ENCODE data around the gene DNPH1. TPM values are rescaled to one million over a fixed set of nuclear protein-coding genes. Genes with fewer than 3 reads are reported as not detected.

DNPH1 gene
- total RNA-seq, 1 donor from 2014 or later = 52.3 TPM

DNA sequence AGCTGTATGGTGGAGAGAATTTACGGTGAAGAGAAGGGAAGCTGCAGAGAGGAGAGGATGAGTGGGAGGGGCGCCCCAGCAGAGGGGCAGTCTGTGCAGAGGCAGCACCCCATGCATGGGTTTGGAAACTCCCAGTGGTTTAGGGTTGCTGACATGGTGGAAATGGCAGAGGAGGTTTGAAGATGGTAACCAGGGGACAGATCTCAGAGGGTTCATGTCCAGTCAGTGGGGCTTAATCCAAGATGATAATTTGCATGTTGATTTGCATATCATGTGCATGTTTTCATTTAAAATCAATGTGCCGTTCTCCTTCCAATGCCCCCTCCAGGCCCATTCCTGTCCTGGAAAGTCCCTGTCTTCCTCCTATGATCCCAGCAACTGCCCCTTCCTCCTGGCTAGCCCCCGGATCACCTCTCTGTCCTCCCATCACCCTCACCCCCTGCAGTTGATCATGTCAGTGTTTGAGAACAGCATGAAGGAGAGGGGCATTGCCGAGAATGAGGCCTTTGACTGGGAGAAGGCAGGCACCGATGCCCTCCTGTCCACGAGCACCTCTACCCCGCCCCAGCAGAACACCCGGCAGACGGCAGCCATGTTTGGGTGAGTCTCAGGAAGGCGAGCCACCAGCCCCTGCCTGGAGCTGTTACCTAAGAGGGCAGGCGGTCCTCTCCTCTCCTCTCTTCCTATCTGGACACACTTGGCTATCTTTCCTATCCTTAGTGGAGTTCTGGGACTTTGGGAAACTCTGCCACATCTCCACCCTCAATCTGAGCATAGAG, 28.3 kb upstream of the DNPH1 start:
- no peaks in the 10 kb centered on the region for H3K9me3 Mint-ChIP-seq

DNA sequence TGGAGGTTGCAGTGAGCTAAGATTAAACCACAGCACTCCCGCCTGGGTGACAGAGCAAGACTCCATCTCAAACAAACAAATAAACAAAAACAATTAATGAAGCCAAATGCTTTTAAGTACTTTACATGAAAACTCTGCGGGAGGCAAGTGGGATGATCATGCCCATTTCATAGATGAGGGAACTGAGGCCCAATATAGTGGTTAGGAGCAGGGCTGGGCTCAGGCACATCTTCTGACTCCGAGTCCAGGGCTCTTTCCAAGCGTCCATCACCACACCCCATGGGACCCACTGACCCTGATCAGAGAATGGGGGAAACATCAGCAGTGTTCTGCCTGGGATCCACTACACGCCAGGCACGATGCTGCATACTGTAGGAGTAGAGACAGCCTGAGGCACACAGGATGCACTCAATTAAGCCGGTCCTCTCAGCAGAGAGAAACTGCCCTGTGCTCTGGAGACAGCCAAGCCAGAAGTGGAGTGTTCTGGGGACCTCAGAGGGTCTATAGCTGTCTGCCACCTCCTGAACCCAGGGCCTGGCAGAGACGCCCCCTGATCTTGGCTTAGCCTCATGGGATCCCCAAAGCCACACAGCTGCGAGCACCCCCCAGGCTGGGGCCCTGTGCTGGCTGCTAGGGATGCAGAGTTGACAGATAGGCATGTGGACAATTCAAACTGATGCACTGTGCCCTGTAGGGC, 27.5 kb upstream of the DNPH1 start:
- peaks cover 15% of the 10 kb centered on the region for H3K27me3 Mint-ChIP-seq

More for the DNA sequence above, 28.3 kb upstream of the DNPH1 start:
- H3K4me1 Mint-ChIP-seq (ENCODE audit: unreplicated experiment) = peaks cover 28% of the 10 kb centered on the region
- H3K27me3 Mint-ChIP-seq = peaks cover 12% of the 10 kb centered on the region
- DNase-seq (ENCODE audit: extremely low spot score, unreplicated experiment) = no peak
- no peak overlapping the region for H3K4me3 Mint-ChIP-seq
- no peak overlapping the region for H3K27ac Mint-ChIP-seq
- TF ChIP-seq, protein P1, sequence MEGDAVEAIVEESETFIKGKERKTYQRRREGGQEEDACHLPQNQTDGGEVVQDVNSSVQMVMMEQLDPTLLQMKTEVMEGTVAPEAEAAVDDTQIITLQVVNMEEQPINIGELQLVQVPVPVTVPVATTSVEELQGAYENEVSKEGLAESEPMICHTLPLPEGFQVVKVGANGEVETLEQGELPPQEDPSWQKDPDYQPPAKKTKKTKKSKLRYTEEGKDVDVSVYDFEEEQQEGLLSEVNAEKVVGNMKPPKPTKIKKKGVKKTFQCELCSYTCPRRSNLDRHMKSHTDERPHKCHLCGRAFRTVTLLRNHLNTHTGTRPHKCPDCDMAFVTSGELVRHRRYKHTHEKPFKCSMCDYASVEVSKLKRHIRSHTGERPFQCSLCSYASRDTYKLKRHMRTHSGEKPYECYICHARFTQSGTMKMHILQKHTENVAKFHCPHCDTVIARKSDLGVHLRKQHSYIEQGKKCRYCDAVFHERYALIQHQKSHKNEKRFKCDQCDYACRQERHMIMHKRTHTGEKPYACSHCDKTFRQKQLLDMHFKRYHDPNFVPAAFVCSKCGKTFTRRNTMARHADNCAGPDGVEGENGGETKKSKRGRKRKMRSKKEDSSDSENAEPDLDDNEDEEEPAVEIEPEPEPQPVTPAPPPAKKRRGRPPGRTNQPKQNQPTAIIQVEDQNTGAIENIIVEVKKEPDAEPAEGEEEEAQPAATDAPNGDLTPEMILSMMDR (conservative IDR thresholded peaks at IDR 0.05) = no peak
- H3K36me3 Mint-ChIP-seq = no peaks in the 10 kb centered on the region

DNA sequence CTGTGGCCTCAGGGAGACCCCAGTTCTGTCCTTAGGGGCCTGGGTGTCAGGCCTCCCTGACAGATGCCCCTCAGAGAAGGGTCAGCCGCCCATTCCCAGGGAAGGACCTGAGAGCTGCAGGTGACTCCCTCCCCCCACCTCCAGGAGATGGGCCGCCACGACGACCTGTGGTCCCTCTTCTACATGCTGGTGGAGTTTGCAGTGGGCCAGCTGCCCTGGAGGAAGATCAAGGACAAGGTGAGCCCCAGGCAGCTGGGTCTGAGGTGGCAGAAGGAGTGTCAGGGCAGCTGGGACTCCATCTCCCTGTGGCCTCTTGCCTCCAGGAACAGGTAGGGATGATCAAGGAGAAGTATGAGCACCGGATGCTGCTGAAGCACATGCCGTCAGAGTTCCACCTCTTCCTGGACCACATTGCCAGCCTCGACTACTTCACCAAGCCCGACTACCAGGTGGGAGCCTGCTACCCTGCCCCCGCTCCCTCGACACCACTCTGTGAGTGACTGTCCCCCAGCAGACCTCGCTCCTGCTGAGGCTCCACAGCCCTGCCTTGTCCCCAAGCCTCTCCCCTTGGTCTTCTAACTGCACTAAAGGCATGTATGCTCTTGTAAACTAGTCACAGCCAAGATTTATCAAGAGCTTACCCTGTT, 26.2 kb upstream of the DNPH1 start:
- DNase-seq (ENCODE audit: extremely low spot score, unreplicated experiment) = no peak
- H3K9me3 Mint-ChIP-seq = no peaks in the 10 kb centered on the region
- H3K4me3 Mint-ChIP-seq = no peak overlapping the region
- H3K36me3 Mint-ChIP-seq = no peaks in the 10 kb centered on the region
- peaks cover 29% of the 10 kb centered on the region for H3K4me1 Mint-ChIP-seq (ENCODE audit: unreplicated experiment)
- peaks cover 28% of the 10 kb centered on the region for H3K27me3 Mint-ChIP-seq
- TF ChIP-seq, protein P1 (conservative IDR thresholded peaks at IDR 0.05) = no peak
- H3K27ac Mint-ChIP-seq = no peak overlapping the region

More for the DNA sequence above, 27.5 kb upstream of the DNPH1 start:
- H3K9me3 Mint-ChIP-seq = no peaks in the 10 kb centered on the region
- H3K36me3 Mint-ChIP-seq = no peaks in the 10 kb centered on the region
- no peak overlapping the region for H3K27ac Mint-ChIP-seq
- TF ChIP-seq, protein P1 (conservative IDR thresholded peaks at IDR 0.05) = no peak
- H3K4me3 Mint-ChIP-seq = no peak overlapping the region
- H3K4me1 Mint-ChIP-seq (ENCODE audit: unreplicated experiment) = peaks cover 23% of the 10 kb centered on the region
- no peak for DNase-seq (ENCODE audit: extremely low spot score, unreplicated experiment)

DNA sequence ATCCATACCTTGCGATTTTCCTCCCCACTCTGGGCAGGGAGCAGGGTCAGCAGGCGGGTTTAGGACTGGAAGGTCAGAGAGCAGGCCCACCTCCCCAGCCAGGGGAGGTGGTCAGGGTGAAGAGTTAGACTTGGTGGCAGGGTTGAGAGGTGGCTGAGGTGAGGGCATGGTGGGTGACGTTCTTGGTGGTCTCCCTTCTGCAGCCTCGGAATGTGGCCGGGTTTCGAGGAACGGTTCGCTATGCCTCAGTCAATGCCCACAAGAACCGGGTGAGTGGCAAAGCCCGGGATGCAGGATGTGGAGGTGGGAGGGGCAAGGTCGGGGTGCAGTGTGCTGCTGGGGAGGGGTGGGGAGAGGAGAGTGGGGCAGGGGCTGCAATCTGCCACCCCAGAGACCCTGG, 25.6 kb upstream of the DNPH1 start:
- Mint-ChIP-seq H3K9me3 (no peaks in the 10 kb centered on the region), H3K36me3 (no peaks in the 10 kb centered on the region), H3K27ac (no peak overlapping the region), H3K27me3 (peaks cover 28% of the 10 kb centered on the region), H3K4me1 (ENCODE audit: unreplicated experiment) (peaks cover 28% of the 10 kb centered on the region), H3K4me3 (no peak overlapping the region)
- TF ChIP-seq, protein P1 (conservative IDR thresholded peaks at IDR 0.05) = no peak
- DNase-seq (ENCODE audit: extremely low spot score, unreplicated experiment) = no peak

DNA sequence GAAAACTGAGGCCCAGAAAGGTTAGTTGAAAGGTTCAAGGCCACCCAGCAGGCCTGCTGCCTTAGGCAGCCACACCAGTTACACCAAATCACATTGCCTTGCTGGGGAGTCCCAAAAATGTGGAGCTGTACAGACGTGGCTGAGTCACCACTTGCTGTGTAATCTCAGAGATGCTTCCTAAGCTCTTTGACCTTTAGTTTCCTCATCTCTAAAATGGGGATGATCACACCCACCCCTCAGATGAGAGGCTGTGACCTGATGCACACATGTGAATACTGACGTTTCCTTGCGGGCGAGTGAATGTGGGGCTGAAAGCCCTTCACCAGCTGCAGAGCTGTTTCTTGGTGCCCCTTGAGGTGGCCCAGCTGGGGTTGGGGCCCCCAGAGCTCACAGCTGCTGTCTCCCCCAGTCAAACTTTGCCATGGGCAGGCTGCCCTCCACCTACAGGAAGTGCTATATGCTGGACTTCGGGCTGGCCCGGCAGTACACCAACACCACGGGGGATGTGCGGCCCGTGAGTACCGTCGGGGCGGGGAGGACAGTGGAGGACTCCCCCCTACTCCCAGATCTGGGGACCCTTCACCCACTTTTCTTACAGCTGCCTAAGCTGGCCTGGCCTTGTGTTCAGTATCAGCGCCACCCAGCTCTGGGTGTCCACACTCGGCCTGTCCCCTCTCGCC, 25.0 kb upstream of the DNPH1 start:
- peaks cover 28% of the 10 kb centered on the region for H3K4me1 Mint-ChIP-seq (ENCODE audit: unreplicated experiment)
- no peak for DNase-seq (ENCODE audit: extremely low spot score, unreplicated experiment)
- H3K36me3 Mint-ChIP-seq = no peaks in the 10 kb centered on the region
- H3K27me3 Mint-ChIP-seq = peaks cover 28% of the 10 kb centered on the region
- no peaks in the 10 kb centered on the region for H3K9me3 Mint-ChIP-seq
- TF ChIP-seq, protein P1 (conservative IDR thresholded peaks at IDR 0.05) = no peak
- no peak overlapping the region for H3K4me3 Mint-ChIP-seq
- no peak overlapping the region for H3K27ac Mint-ChIP-seq
